ENCODE data around the gene NLRP6. TPM values are rescaled to one million over a fixed set of nuclear protein-coding genes. Genes with fewer than 3 reads are reported as not detected.
"Not testable (repeated sequence)": the region's sequence is repeated elsewhere in the genome, so short reads cannot be mapped to it uniquely, and the experiment has no call there.

NLRP6 gene
- total and polyA plus RNA-seq, 2 donors: 0.90 to 2.2 TPM

- Histone ChIP-seq H3K27ac (ENCODE audit: low read depth in 1 of 2, low read length in 1 of 2) (no peak overlapping the region), H3K4me3 (ENCODE audit: low read length in 2 of 2) (no peak overlapping the region), H3K36me3 (ENCODE audit: control insufficient read depth in 2 of 2, insufficient read depth in 2 of 2, low read length in 1 of 2) (peaks cover 0 to 3% of the 10 kb centered on the region in 2 donors), H3K9me3 (ENCODE audit: control insufficient read depth in 2 of 2, insufficient read depth in 1 of 2, low read length in 1 of 2) (peaks cover 0 to 9% of the 10 kb centered on the region in 2 donors), H3K27me3 (ENCODE audit: control insufficient read depth in 2 of 2, insufficient read depth in 1 of 2, low read length in 1 of 2) (peaks cover 0 to 29% of the 10 kb centered on the region in 2 donors), H3K4me1 (ENCODE audit: control insufficient read depth in 2 of 2, insufficient read depth in 2 of 2, low read length in 2 of 2) (peaks cover 0 to 54% of the 10 kb centered on the region in 2 donors)
- peak in 1 of 9 donors; percentile 62 for DNase-seq (ENCODE audit: low read depth in 6 of 9, low spot score in 9 of 9)
- WGBS: 54% methylated on average over 20 of the region's 20 CpGs
Observed at GRCh38 chr11:299951-300735, 21.9 kb downstream of the NLRP6 start.

- Histone ChIP-seq H3K9me3 (ENCODE audit: control insufficient read depth in 2 of 2, insufficient read depth in 1 of 2, low read length in 1 of 2) (peaks cover 0 to 9% of the 10 kb centered on the region in 2 donors), H3K27ac (ENCODE audit: low read depth in 1 of 2, low read length in 1 of 2) (no peak overlapping the region), H3K4me3 (ENCODE audit: low read length in 2 of 2) (no peak overlapping the region), H3K36me3 (ENCODE audit: control insufficient read depth in 2 of 2, insufficient read depth in 2 of 2, low read length in 1 of 2) (no peaks in the 10 kb centered on the region), H3K4me1 (ENCODE audit: control insufficient read depth in 2 of 2, insufficient read depth in 2 of 2, low read length in 2 of 2) (peaks cover 5 to 53% of the 10 kb centered on the region in 2 donors), H3K27me3 (ENCODE audit: control insufficient read depth in 2 of 2, insufficient read depth in 1 of 2, low read length in 1 of 2) (peaks cover 0 to 23% of the 10 kb centered on the region in 2 donors)
- DNase-seq (ENCODE audit: low read depth in 6 of 9, low spot score in 9 of 9): no peak
- WGBS: 81% methylated on average over 12 of the region's 12 CpGs
Observed at GRCh38 chr11:303363-303762, 25.2 kb downstream of the NLRP6 start.

GRCh38 chr11:304061-304506 is 25.9 kb downstream of the NLRP6 start:
- Histone ChIP-seq H3K36me3 (ENCODE audit: control insufficient read depth in 2 of 2, insufficient read depth in 2 of 2, low read length in 1 of 2) (no peaks in the 10 kb centered on the region), H3K4me1 (ENCODE audit: control insufficient read depth in 2 of 2, insufficient read depth in 2 of 2, low read length in 2 of 2) (peaks cover 5 to 56% of the 10 kb centered on the region in 2 donors), H3K27me3 (ENCODE audit: control insufficient read depth in 2 of 2, insufficient read depth in 1 of 2, low read length in 1 of 2) (peaks cover 0 to 18% of the 10 kb centered on the region in 2 donors), H3K27ac (ENCODE audit: low read depth in 1 of 2, low read length in 1 of 2) (no peak overlapping the region), H3K4me3 (ENCODE audit: low read length in 2 of 2) (no peak overlapping the region), H3K9me3 (ENCODE audit: control insufficient read depth in 2 of 2, insufficient read depth in 1 of 2, low read length in 1 of 2) (peaks cover 0 to 9% of the 10 kb centered on the region in 2 donors)
- 94% methylated on average over 52 of the region's 52 CpGs for WGBS
- DNase-seq (ENCODE audit: low read depth in 6 of 9, low spot score in 9 of 9): no peak

- no peak overlapping the region for H3K4me3 ChIP-seq (ENCODE audit: low read length in 2 of 2)
- peak in 3 of 9 donors; percentile 67 to 85 (median 74) for DNase-seq (ENCODE audit: low read depth in 6 of 9, low spot score in 9 of 9)
- peaks cover 0 to 7% of the 10 kb centered on the region in 2 donors for H3K9me3 ChIP-seq (ENCODE audit: control insufficient read depth in 2 of 2, insufficient read depth in 1 of 2, low read length in 1 of 2)
- H3K27ac ChIP-seq (ENCODE audit: low read depth in 1 of 2, low read length in 1 of 2): no peak overlapping the region
- H3K27me3 ChIP-seq (ENCODE audit: control insufficient read depth in 2 of 2, insufficient read depth in 1 of 2, low read length in 1 of 2): peaks cover 0 to 10% of the 10 kb centered on the region in 2 donors
- H3K4me1 ChIP-seq (ENCODE audit: control insufficient read depth in 2 of 2, insufficient read depth in 2 of 2, low read length in 2 of 2): peaks cover 5 to 59% of the 10 kb centered on the region in 2 donors
- WGBS: 51% methylated on average over 19 of the region's 19 CpGs
- H3K36me3 ChIP-seq (ENCODE audit: control insufficient read depth in 2 of 2, insufficient read depth in 2 of 2, low read length in 1 of 2): no peaks in the 10 kb centered on the region
Observed at GRCh38 chr11:304915-305843, 27.0 kb downstream of the NLRP6 start.

- 96% methylated on average over 10 of the region's 10 CpGs for WGBS
- H3K27me3 ChIP-seq (ENCODE audit: control insufficient read depth in 2 of 2, insufficient read depth in 1 of 2, low read length in 1 of 2): peaks cover 0 to 5% of the 10 kb centered on the region in 2 donors
- H3K9me3 ChIP-seq (ENCODE audit: control insufficient read depth in 2 of 2, insufficient read depth in 1 of 2, low read length in 1 of 2): peaks cover 0 to 5% of the 10 kb centered on the region in 2 donors
- H3K4me1 ChIP-seq (ENCODE audit: control insufficient read depth in 2 of 2, insufficient read depth in 2 of 2, low read length in 2 of 2): peaks cover 5 to 59% of the 10 kb centered on the region in 2 donors
- no peaks in the 10 kb centered on the region for H3K36me3 ChIP-seq (ENCODE audit: control insufficient read depth in 2 of 2, insufficient read depth in 2 of 2, low read length in 1 of 2)
- H3K27ac ChIP-seq (ENCODE audit: low read depth in 1 of 2, low read length in 1 of 2): no peak overlapping the region
- DNase-seq (ENCODE audit: low read depth in 6 of 9, low spot score in 9 of 9): no peak
- no peak overlapping the region for H3K4me3 ChIP-seq (ENCODE audit: low read length in 2 of 2)
Observed at GRCh38 chr11:305844-306211, 27.6 kb downstream of the NLRP6 start.

- Histone ChIP-seq H3K4me3 (ENCODE audit: low read length in 2 of 2) (no peak overlapping the region), H3K27ac (ENCODE audit: low read depth in 1 of 2, low read length in 1 of 2) (peak overlapping the region in 1 of 2 donors; percentile 43), H3K27me3 (ENCODE audit: control insufficient read depth in 2 of 2, insufficient read depth in 1 of 2, low read length in 1 of 2) (peaks cover 0 to 3% of the 10 kb centered on the region in 2 donors), H3K4me1 (ENCODE audit: control insufficient read depth in 2 of 2, insufficient read depth in 2 of 2, low read length in 2 of 2) (peaks cover 5 to 62% of the 10 kb centered on the region in 2 donors), H3K9me3 (ENCODE audit: control insufficient read depth in 2 of 2, insufficient read depth in 1 of 2, low read length in 1 of 2) (peaks cover 0 to 5% of the 10 kb centered on the region in 2 donors), H3K36me3 (ENCODE audit: control insufficient read depth in 2 of 2, insufficient read depth in 2 of 2, low read length in 1 of 2) (no peaks in the 10 kb centered on the region)
- WGBS: 91% methylated on average over 17 of the region's 17 CpGs
- no peak for DNase-seq (ENCODE audit: low read depth in 6 of 9, low spot score in 9 of 9)
Observed at GRCh38 chr11:306645-307371, 28.6 kb downstream of the NLRP6 start.

GRCh38 chr11:307766-308708 is 29.8 kb downstream of the NLRP6 start, which contains the start of gene IFITM2:
IFITM2 (plus strand) TSS chr11:307816; CDS start chr11:308193, 377 bp downstream.
- 22% methylated on average over 28 of the region's 28 CpGs for WGBS
- not testable (repeated sequence) for H3K36me3 ChIP-seq (ENCODE audit: control insufficient read depth in 2 of 2, insufficient read depth in 2 of 2, low read length in 1 of 2); H3K9me3 ChIP-seq (ENCODE audit: control insufficient read depth in 2 of 2, insufficient read depth in 1 of 2, low read length in 1 of 2); H3K27me3 ChIP-seq (ENCODE audit: control insufficient read depth in 2 of 2, insufficient read depth in 1 of 2, low read length in 1 of 2)
- H3K27ac ChIP-seq (ENCODE audit: low read depth in 1 of 2, low read length in 1 of 2): peak within 1 kb of the TSS; percentile 63 to 86
- H3K4me3 ChIP-seq (ENCODE audit: low read length in 2 of 2): peak within 1 kb of the TSS; percentile 47 to 49
- H3K4me1 ChIP-seq (ENCODE audit: control insufficient read depth in 2 of 2, insufficient read depth in 2 of 2, low read length in 2 of 2): peaks cover 9 to 69% of the 10 kb centered on the region in 2 donors
- peak in 1 of 9 donors; percentile 62 for DNase-seq (ENCODE audit: low read depth in 6 of 9, low spot score in 9 of 9)

All from thymus (tissue), 11 donors.